SK-N-SH (cell line): ENCODE results near the gene TTC23. TPM values are rescaled to one million over a fixed set of nuclear protein-coding genes. Genes with fewer than 3 reads are reported as not detected.

ENCODE experiments used
- CTCF ChIA-PET: fragments of 300-600, 350-600 bp; formaldehyde crosslinking; extraction: SDS; loops from one replicate; lab custom pipeline; 2021; lab: Yijun Ruan, JAX
- POLR2A ChIA-PET: fragments of 350-600 bp; sonication (Branson Sonifier 250); formaldehyde crosslinking; extraction: SDS; loops from one replicate; lab custom pipeline; 2020; ENCODE audit warnings: antibody characterized with exemption, inconsistent platforms; lab: Yijun Ruan, JAX
- DNase-seq: peaks from one replicate; pipeline ENCODE4 v3.0.0; 2012
- H2AFZ ChIP-seq: fragments of 200-600 bp; sonication (generic); 2 replicates; pipeline ENCODE4 v1.8.1; 2016; ENCODE audit warnings: antibody characterized with exemption, mild to moderate bottlenecking, low read depth
- H3F3A ChIP-seq: fragments of 200-600 bp; sonication (generic); replicated peaks from 2 replicates; pipeline ENCODE3; 2016; ENCODE audit warnings: antibody characterized with exemption, mild to moderate bottlenecking; ENCODE audit not compliant: insufficient read depth
- H3K27ac ChIP-seq, 2 experiments: fragments of 200-500 bp in 1 of 2; fragments of 200-600 bp in 1 of 2; sonication (Bioruptor generic) in 1 of 2; sonication (generic), shearing (Covaris generic) in 1 of 2; 2 replicates each; pipeline versions ENCODE4 v1.5.1 to v1.6.1; 2014 to 2016; ENCODE audit warnings: low read depth in 2 of 2, inconsistent platforms in 1 of 2, low read length in 1 of 2, mild to moderate bottlenecking in 1 of 2, mixed read lengths in 1 of 2
- H3K27me3 ChIP-seq: fragments of 200-600 bp; sonication (generic), shearing (Covaris generic); 2 replicates; pipeline ENCODE4 v1.6.1; 2016; ENCODE audit warnings: mixed run types; ENCODE audit not compliant: insufficient read depth
- H3K36me3 ChIP-seq, 2 experiments: fragments of 200-500 bp in 1 of 2; fragments of 200-600 bp in 1 of 2; sonication (Bioruptor generic) in 1 of 2; sonication (generic) in 1 of 2; replicated peaks in 1 of 2; 2 replicates each; pipeline versions ENCODE3 to v1.5.1; 2014 to 2016; ENCODE audit warnings: low read length in 1 of 2, mild to moderate bottlenecking in 1 of 2; ENCODE audit not compliant: insufficient read depth in 2 of 2, control insufficient read depth in 1 of 2
- H3K4me1 ChIP-seq, 2 experiments: fragments of 200-500 bp in 1 of 2; fragments of 200-600 bp in 1 of 2; sonication (Bioruptor generic) in 1 of 2; sonication (generic), shearing (Covaris generic) in 1 of 2; 2 replicates each; pipeline versions ENCODE4 v1.5.1 to v1.6.1; 2014 to 2016; ENCODE audit warnings: low read depth in 1 of 2, low read length in 1 of 2, mixed run types in 1 of 2; ENCODE audit not compliant: insufficient read depth in 2 of 2, control insufficient read depth in 1 of 2
- H3K4me2 ChIP-seq: fragments of 200-600 bp; sonication (generic), shearing (Covaris generic); 2 replicates; pipeline ENCODE4 v1.6.1; 2017; ENCODE audit warnings: mixed run types
- H3K4me3 ChIP-seq, 2 experiments: fragments of 200-500 bp in 1 of 2; fragments of 200-600 bp in 1 of 2; sonication (Bioruptor generic) in 1 of 2; sonication (generic), shearing (Covaris generic) in 1 of 2; 2 replicates each; pipeline versions ENCODE4 v1.5.1 to v1.8.1; 2014 to 2016; ENCODE audit warnings: low read depth in 2 of 2, inconsistent platforms in 1 of 2, low read length in 1 of 2, mild to moderate bottlenecking in 1 of 2, mixed read lengths in 1 of 2, moderate library complexity in 1 of 2
- H3K79me2 ChIP-seq: fragments of 200-600 bp; sonication (generic); 2 replicates; pipeline ENCODE4 v1.8.1; 2017; ENCODE audit warnings: mild to moderate bottlenecking; ENCODE audit not compliant: insufficient read depth
- H3K9ac ChIP-seq: fragments of 200-600 bp; sonication (generic); 2 replicates; pipeline ENCODE4 v1.6.1; 2017; ENCODE audit warnings: mixed run types
- H3K9me2 ChIP-seq: fragments of 200-600 bp; sonication (generic); 2 replicates; pipeline ENCODE4 v1.6.1; 2017; ENCODE audit warnings: mixed run types
- H3K9me3 ChIP-seq: fragments of 200-600 bp; sonication (generic); 2 replicates; pipeline ENCODE4 v1.6.1; 2017; ENCODE audit warnings: mixed run types, mild to moderate bottlenecking, moderate library complexity
- H4K20me1 ChIP-seq: fragments of 200-600 bp; sonication (generic); 2 replicates; pipeline ENCODE4 v1.6.1; 2017; ENCODE audit warnings: mild to moderate bottlenecking, mixed run types; ENCODE audit not compliant: insufficient read depth
- CTCF ChIP-seq: fragments of 200-600 bp; sonication (generic); IDR thresholded peaks from 2 replicates; pipeline ENCODE4 v1.6.1; 2017; ENCODE audit warnings: antibody characterized with exemption, mild to moderate bottlenecking, moderate library complexity
- ELF1 ChIP-seq: IDR thresholded peaks from 2 replicates; pipeline ENCODE4 v1.4.0; 2012
- EP300 ChIP-seq, 2 experiments: IDR thresholded peaks; 2 replicates each; pipeline versions ENCODE4 v1.4.0 to v1.6.1; 2012; ENCODE audit warnings: borderline replicate concordance in 1 of 2, low read depth in 1 of 2, low read length in 1 of 2
- EZH2phosphoT487 ChIP-seq: fragments of 200-600 bp; sonication (generic); IDR thresholded peaks from 2 replicates; pipeline ENCODE4 v1.6.1; 2017; ENCODE audit warnings: low read depth, mixed run types, mild to moderate bottlenecking, antibody characterized with exemption, moderate library complexity, borderline replicate concordance
- FOSL2 ChIP-seq: IDR thresholded peaks from 2 replicates; pipeline ENCODE4 v1.4.0; 2012; ENCODE audit warnings: low read depth, mild to moderate bottlenecking, moderate library complexity, borderline replicate concordance
- FOXJ3 ChIP-seq: sonication (generic); formaldehyde crosslinking; IDR thresholded peaks from 2 replicates; pipeline ENCODE4 v1.5.1; 2020; ENCODE audit warnings: mild to moderate bottlenecking, missing genetic modification reagents
- FOXM1 ChIP-seq: IDR thresholded peaks from 2 replicates; pipeline ENCODE4 v1.4.0; 2012; ENCODE audit warnings: low read depth, mild to moderate bottlenecking
- GABPA ChIP-seq: IDR thresholded peaks from 2 replicates; pipeline ENCODE4 v1.4.0; 2012; ENCODE audit warnings: low read depth, mild to moderate bottlenecking
- IRF3 ChIP-seq: fragments of 150-350 bp; IDR thresholded peaks from 2 replicates; pipeline ENCODE4 v1.6.1; 2016; ENCODE audit warnings: mild to moderate bottlenecking, low read depth, low read length
- MXI1 ChIP-seq: IDR thresholded peaks from 2 replicates; pipeline ENCODE4 v1.6.1; 2012; ENCODE audit warnings: mild to moderate bottlenecking, low read depth, low read length, improper control_type of control experiment
- NFIC ChIP-seq: IDR thresholded peaks from 2 replicates; pipeline ENCODE4 v1.4.0; 2012; ENCODE audit warnings: borderline replicate concordance
- POLR2AphosphoS5 ChIP-seq: IDR thresholded peaks from 2 replicates; pipeline ENCODE4 v1.6.1; 2012; ENCODE audit warnings: low read depth, low read length
- RCOR1 ChIP-seq: fragments of 150-350 bp; IDR thresholded peaks from 2 replicates; pipeline ENCODE4 v1.6.1; 2017; ENCODE audit warnings: antibody characterized with exemption, low read length
- REST ChIP-seq: IDR thresholded peaks from 2 replicates; pipeline ENCODE4 v1.6.1; 2012; ENCODE audit warnings: mild to moderate bottlenecking, low read depth, low read length, moderate library complexity
- RXRA ChIP-seq: IDR thresholded peaks from 2 replicates; pipeline ENCODE4 v1.4.0; 2012; ENCODE audit warnings: low read depth, mild to moderate bottlenecking, borderline replicate concordance
- TAF1 ChIP-seq: IDR thresholded peaks from 2 replicates; pipeline ENCODE4 v1.6.1; 2012; ENCODE audit warnings: low read depth, mild to moderate bottlenecking, low read length, moderate library complexity, borderline replicate concordance
- USF2 ChIP-seq: fragments of 150-350 bp; IDR thresholded peaks from 2 replicates; pipeline ENCODE4 v1.6.1; 2017; ENCODE audit warnings: antibody characterized with exemption, low read length, low read depth, borderline replicate concordance
- WGBS: methylation state at CpG from one replicate; pipeline ENCODE4 v1.1.6; 2017; ENCODE audit warnings: low lambda C conversion rate; 5-methylcytosine and 5-hydroxymethylcytosine counted together
- polyA plus RNA-seq, 3 experiments: library from polyadenylated mRNA; depleted of rRNA; stranded (reverse); fragments of >200 nt; gene quantifications; 2 replicates each; pipeline ENCODE4 v1.2.3, GENCODE V29; 2012

TTC23 gene
- polyA plus RNA-seq, 1 of the 3 experiments (the other 2 are of a cell fraction): 0.79 TPM

- Histone ChIP-seq H3K27ac (no peak overlapping the region), H3K9me3 (no peaks in the 10 kb centered on the region), H2AFZ (no peak overlapping the region), H3K36me3 (no peaks in the 10 kb centered on the region), H3F3A (no peaks in the 10 kb centered on the region), H4K20me1 (no peaks in the 10 kb centered on the region), H3K9ac (no peak overlapping the region), H3K79me2 (no peaks in the 10 kb centered on the region), H3K4me2 (no peak overlapping the region), H3K4me3 (no peak overlapping the region), H3K27me3 (no peaks in the 10 kb centered on the region), H3K9me2 (no peaks in the 10 kb centered on the region), H3K4me1 (no peaks in the 10 kb centered on the region; a peak in 1 of 4 replicates)
- WGBS: 97% methylated on average over 9 of the region's 9 CpGs
- POLR2A ChIA-PET: no interaction called here
- DNase-seq: no peak
- CTCF ChIA-PET: interaction anchor here (0.7 to 11.4 kb wide), 8 partner anchors 11 to 480 kb away, joined by 3 to 132 read pairs (median 3); no protein-coding TSS in a partner anchor
- no peak for TF ChIP-seq FOSL2
- TF ChIP-seq ELF1: no peak
- TF ChIP-seq TAF1: no peak
- TF ChIP-seq NFIC: no peak
- TF ChIP-seq FOXM1: no peak
- TF ChIP-seq MXI1: no peak
- TF ChIP-seq RXRA: no peak
- no peak for TF ChIP-seq FOXJ3 (CRISPR knock-in tag)
- TF ChIP-seq GABPA: no peak
- no peak for TF ChIP-seq POLR2AphosphoS5
- TF ChIP-seq REST: no peak
- TF ChIP-seq IRF3: no peak
- TF ChIP-seq EZH2phosphoT487: no peak
- TF ChIP-seq USF2: no peak
- no peak for TF ChIP-seq RCOR1
- TF ChIP-seq CTCF: no peak
- no peak for TF ChIP-seq EP300 (IDR thresholded peaks at IDR 0.05; ENCODE audit: borderline replicate concordance in 1 of 2, low read depth in 1 of 2, low read length in 1 of 2)
Measured at GRCh38 chr15:99275525-99276128, 26.2 kb upstream of the TTC23 start.
